ENCODE measurements around the gene RDH5. TPM values are rescaled to one million over a fixed set of nuclear protein-coding genes. Genes with fewer than 3 reads are reported as not detected.

The RDH5 gene
- total and polyA plus RNA-seq, 2 donors from 2014 or later, result 11.1 to 30.2 TPM

DNA sequence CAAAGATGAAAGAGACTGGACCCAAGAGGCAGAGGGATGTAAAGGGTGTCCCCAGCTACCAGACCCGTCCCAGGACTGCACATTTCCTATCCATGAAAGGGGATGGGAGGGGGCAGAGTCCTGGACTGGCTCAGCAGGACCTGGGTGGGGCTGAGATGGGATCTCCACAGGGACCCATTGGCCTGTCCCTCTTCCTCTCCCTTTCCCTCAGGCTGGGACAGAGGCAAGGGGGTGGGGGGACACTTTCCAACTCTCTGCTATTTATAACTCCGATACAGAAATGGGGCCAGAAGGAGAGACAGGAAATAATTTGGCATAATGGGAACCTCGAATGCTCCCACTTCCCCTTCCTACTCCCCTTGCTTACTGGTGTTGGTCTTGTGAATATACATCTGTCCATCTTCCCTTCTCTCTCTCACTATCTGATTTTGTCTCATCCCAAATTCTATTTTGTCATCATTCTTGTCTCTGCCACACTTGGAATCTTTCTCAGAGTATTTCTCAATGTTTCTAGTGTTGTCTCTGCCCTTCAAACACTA is 11.4 kb upstream of the RDH5 start:
- H3K36me3 ChIP-seq (ENCODE audit: control insufficient read depth in 2 of 3, insufficient read depth in 3 of 3, low read length in 3 of 3), result no peaks in the 10 kb centered on the region
- DNase-seq, result peak in 1 of 5 donors; percentile 67
- TF ChIP-seq, protein P1, sequence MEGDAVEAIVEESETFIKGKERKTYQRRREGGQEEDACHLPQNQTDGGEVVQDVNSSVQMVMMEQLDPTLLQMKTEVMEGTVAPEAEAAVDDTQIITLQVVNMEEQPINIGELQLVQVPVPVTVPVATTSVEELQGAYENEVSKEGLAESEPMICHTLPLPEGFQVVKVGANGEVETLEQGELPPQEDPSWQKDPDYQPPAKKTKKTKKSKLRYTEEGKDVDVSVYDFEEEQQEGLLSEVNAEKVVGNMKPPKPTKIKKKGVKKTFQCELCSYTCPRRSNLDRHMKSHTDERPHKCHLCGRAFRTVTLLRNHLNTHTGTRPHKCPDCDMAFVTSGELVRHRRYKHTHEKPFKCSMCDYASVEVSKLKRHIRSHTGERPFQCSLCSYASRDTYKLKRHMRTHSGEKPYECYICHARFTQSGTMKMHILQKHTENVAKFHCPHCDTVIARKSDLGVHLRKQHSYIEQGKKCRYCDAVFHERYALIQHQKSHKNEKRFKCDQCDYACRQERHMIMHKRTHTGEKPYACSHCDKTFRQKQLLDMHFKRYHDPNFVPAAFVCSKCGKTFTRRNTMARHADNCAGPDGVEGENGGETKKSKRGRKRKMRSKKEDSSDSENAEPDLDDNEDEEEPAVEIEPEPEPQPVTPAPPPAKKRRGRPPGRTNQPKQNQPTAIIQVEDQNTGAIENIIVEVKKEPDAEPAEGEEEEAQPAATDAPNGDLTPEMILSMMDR (IDR thresholded peaks at IDR 0.05; ENCODE audit: borderline replicate concordance, extremely low read depth, insufficient read depth), result no peak
- intact Hi-C loops (cut with DNase I), result no loop called here
- no peak overlapping the region for H3K9ac ChIP-seq (ENCODE audit: low read length in 3 of 3)
- no peak for FAIRE-seq
- H3K4me1 ChIP-seq (ENCODE audit: control insufficient read depth in 2 of 3, insufficient read depth in 2 of 3, low read depth in 1 of 3, low read length in 3 of 3), result peaks cover 0 to 5% (median 0%) of the 10 kb centered on the region in 3 donors
- H3K4me3 ChIP-seq (ENCODE audit: low read length in 3 of 3), result peak overlapping the region in 1 of 3 donors; percentile 55
- no peaks in the 10 kb centered on the region for H3K27me3 ChIP-seq (ENCODE audit: control insufficient read depth, insufficient read depth, low read length)
- no peak overlapping the region for H3K27ac ChIP-seq (ENCODE audit: low read depth in 2 of 2, low read length in 2 of 2)
- no peaks in the 10 kb centered on the region for H3K9me3 ChIP-seq (ENCODE audit: control insufficient read depth in 2 of 3, insufficient read depth in 1 of 3, low read length in 3 of 3)

DNA sequence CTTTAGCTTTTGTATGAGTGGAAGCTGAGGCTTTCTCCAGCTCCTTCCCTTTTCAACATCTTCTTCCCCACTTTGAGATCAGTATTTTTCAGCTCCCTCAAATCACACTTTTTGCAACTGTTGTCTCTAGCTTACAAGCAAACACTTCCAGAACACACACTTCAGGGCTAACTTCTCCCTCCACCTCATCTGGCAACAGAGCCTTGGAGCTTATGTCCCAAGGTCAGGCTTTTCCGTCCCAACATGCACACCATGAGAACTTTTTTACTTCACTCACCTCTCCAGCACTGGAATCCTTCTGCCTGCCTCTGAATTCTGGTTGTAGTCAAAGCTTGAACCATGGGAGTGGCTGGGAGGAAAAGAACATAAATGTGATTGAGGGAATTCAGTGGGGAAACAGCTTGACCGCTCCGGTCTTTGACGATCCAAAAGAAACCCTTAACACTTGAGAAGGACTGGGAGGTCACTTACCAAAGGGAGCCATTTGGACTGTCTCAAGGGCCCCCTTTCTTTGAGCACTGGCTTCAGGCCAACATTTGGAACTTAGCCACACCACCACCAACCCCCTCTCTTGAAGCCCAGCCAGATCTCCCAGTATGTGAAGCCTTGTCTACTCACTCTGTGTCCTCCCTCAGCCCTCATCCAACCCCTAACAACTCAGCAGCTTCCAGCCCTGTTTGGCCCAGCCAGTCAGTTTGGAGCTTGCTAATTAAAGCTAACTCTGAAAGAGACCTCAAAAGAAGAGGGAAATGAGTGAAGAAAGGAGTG is 8.2 kb upstream of the RDH5 start:
- Histone ChIP-seq H3K27me3 (ENCODE audit: control insufficient read depth, insufficient read depth, low read length) (no peaks in the 10 kb centered on the region), H3K36me3 (ENCODE audit: control insufficient read depth in 2 of 3, insufficient read depth in 3 of 3, low read length in 3 of 3) (no peaks in the 10 kb centered on the region), H3K9me3 (ENCODE audit: control insufficient read depth in 2 of 3, insufficient read depth in 1 of 3, low read length in 3 of 3) (no peaks in the 10 kb centered on the region), H3K4me3 (ENCODE audit: low read length in 3 of 3) (no peak overlapping the region), H3K4me1 (ENCODE audit: control insufficient read depth in 2 of 3, insufficient read depth in 2 of 3, low read depth in 1 of 3, low read length in 3 of 3) (peaks cover 4 to 11% (median 6%) of the 10 kb centered on the region in 3 donors), H3K27ac (ENCODE audit: low read depth in 2 of 2, low read length in 2 of 2) (no peak overlapping the region), H3K9ac (ENCODE audit: low read length in 3 of 3) (no peak overlapping the region)
- intact Hi-C loops (cut with DNase I), result no loop called here
- TF ChIP-seq, protein P1 (IDR thresholded peaks at IDR 0.05; ENCODE audit: borderline replicate concordance, extremely low read depth, insufficient read depth), result no peak
- DNase-seq (peak in 3 of 5 donors; percentile 58 to 88 (median 67)), FAIRE-seq (no peak)

DNA sequence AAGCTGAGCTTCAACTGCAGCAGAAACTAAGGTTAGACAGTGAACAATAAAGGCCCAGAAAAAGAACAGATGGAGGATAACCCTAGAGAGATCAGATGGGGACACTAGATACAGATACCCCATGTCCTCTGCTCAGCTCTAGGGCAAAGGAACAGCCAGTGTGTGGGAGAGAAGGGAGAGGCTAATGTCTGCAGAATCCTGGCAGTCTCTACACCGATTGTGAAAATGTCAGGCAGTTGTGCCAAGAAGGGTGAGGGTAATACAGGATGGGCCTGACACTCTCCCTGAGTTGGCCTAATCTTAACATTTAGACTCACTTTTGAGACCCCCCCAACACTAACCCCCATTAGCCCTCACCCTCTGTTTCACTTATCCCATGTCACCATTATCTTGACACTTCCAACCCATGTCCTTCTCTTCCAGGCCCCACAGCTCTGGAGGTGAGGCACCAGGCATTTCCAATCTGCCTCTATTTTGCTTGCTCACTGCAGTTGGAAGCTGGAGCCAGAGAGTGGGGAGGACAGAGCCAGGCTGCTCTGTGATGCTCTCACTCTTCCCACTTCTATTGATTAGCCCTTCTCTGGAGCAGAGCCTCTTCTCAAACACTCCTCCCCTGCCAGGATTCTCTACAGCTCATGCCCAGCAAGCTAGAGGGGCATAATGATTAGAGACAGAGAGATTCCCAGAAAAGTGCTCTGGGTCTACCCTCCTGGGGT is 7.3 kb upstream of the RDH5 start:
- H3K27ac ChIP-seq (ENCODE audit: low read depth in 2 of 2, low read length in 2 of 2), result no peak overlapping the region
- no peaks in the 10 kb centered on the region for H3K9me3 ChIP-seq (ENCODE audit: control insufficient read depth in 2 of 3, insufficient read depth in 1 of 3, low read length in 3 of 3)
- intact Hi-C loops (cut with DNase I), result no loop called here
- no peak overlapping the region for H3K4me3 ChIP-seq (ENCODE audit: low read length in 3 of 3)
- no peak for DNase-seq
- H3K27me3 ChIP-seq (ENCODE audit: control insufficient read depth, insufficient read depth, low read length), result no peaks in the 10 kb centered on the region
- no peak overlapping the region for H3K9ac ChIP-seq (ENCODE audit: low read length in 3 of 3)
- H3K4me1 ChIP-seq (ENCODE audit: control insufficient read depth in 2 of 3, insufficient read depth in 2 of 3, low read depth in 1 of 3, low read length in 3 of 3), result peaks cover 7 to 17% (median 11%) of the 10 kb centered on the region in 3 donors
- no peaks in the 10 kb centered on the region for H3K36me3 ChIP-seq (ENCODE audit: control insufficient read depth in 2 of 3, insufficient read depth in 3 of 3, low read length in 3 of 3)
- no peak for FAIRE-seq
- TF ChIP-seq, protein P1 (IDR thresholded peaks at IDR 0.05; ENCODE audit: borderline replicate concordance, extremely low read depth, insufficient read depth), result no peak

Data from kidney (tissue), 14 donors.